GM21619 (cell line): ENCODE measurements around the gene TP63.
A peak's percentile ranks its signal among the peaks of the same experiment; 100 is the strongest.

Experiments used
- ATAC-seq: cut with Tn5 transposase; IDR thresholded peaks from one replicate; pipeline ENCODE4 v1.9.1; 2021; ENCODE audit not compliant: unreplicated experiment

TP63 gene

DNA sequence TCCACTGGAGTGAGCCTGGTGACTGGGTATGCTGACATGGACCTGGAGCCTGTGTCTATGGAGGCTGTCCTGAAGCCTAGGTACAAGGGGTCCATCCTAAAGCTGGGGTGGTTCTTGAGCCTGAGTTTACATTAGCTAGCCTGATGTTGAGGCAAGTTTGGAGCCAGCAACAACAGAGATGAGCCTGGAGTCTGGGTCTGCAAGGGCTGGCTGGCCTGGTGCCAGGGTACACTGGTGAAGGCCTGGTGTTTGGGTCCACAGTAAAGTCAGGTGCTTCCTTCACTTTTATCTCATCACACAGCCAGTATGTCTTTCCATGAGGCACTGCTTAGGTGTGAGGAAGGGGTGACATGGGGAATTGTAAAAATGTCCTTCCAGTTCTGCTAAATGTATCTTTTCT lies 49.5 kb downstream of the TP63 start:
- ATAC-seq, result no peak

- ATAC-seq, result no peak
Observed at GRCh38 chr3:189683546-189684255, 52.5 kb downstream of the TP63 start.

DNA sequence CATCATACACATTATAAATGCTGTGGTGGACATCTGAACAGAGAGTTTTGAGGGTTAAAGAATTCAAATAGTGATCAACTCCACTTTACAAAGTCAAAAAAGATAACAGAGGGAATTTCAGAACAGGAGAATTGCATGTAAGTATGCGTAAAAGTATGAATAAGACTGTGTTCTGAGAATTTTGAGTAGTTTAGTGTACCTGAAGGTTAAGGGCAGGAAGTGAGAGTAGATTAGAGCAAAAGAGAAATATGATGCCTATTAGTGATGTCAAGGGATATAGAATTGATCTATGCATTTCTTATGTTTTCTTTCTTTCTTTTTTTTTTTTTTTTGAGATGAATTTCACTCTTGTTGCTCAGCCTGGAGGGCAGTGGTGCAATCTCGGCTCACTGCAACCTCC lies 53.1 kb downstream of the TP63 start:
- ATAC-seq, result no peak

DNA sequence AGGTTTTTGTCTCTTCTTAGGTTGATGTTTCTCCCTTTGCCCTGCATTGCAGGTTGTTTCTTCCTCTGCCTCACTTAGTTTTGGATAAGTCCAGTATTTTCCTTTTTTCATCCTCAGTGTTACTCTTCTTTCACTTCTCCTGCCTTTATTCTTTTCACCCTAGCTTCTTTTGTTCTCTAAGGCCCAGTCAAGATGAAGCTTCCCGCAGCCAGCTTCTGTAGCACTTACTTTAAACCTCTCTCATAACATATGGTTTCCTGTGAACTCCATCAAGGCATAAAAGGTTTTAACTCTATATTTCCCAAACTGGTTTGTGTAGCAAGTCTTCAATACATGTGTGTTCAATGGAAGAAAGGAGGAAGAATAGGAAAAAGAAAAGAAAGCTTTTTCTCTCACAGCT lies 54.1 kb downstream of the TP63 start:
- ATAC-seq, result no peak

DNA sequence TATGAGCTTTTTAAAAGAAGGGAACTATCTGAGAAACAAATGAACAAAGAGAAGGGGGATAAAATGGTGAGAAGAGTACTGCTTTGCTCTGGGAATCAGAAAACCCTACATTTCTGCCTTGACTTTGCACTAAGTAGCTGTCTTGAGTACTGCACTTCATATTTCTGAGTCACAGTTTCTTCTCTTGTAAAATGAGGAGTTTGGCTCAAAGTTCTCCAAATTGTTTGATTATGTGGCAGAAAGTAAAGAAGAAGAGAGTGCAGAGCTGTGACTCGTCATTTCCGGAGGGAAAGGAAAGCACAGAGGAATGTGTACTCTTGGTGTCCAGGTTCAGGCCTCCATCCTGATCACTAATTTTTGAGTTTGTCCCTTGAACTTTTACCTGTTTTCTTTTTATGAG lies 54.7 kb downstream of the TP63 start:
- ATAC-seq, result no peak

DNA sequence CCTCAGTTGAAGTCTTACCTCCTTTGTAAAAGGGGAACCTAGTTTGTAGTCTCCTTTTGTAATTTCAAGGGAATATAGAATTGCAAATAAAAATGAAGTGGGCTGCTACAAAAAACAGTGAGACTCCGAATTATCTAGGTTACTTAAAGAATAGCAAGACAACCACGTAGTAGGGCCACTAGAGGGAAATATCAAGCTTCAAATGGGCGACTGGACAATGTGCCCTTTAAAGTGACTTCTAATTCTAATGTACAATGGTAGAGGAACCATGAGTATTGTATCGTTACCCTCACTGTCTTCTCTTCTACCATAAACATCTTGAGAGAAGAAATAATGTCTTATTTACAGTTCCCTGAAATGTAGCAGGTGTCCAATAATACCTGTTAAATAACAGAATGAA lies 56.3 kb downstream of the TP63 start:
- ATAC-seq, result no peak

- no peak for ATAC-seq
Observed at GRCh38 chr3:189688262-189688661, 57.1 kb downstream of the TP63 start.

- ATAC-seq, result no peak
Observed at GRCh38 chr3:189689625-189690024, 58.4 kb downstream of the TP63 start.

DNA sequence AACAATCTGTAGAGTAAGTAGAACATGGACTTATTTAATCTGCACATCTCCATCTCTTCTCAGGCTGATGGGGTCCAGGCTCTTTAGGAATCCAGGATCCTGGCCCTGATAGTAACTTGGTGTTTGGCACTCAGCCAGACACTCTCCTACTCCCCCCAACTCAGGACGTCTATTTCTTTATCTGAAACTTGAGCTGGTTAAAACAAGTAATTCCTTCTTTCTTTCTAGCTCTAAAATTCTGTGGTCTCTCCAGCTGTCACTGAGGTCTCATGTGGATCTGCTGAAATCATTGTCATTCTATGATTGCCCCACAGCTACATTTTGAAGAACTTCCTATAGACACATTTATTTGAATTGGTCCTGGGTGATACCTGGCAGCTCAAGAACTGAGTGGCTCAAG lies 59.0 kb downstream of the TP63 start:
- ATAC-seq, result no peak

DNA sequence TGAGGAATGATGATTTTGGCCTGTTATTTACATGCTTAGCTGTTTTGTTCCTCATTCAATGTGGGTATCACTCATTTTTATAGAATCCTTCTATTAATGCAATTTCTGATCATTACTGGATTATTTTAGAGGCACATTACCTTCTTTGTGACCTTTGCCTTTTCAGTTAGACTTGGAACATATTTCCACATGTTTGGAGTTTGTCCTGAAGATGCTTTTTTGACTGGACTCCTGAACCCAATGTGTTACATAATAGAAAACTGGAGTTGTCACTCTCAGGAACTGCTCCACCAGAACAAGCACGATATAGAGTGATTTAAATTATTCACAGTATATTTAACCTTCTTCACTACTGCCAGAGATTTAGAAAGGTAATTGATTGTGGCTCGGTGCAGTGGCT lies 59.5 kb downstream of the TP63 start:
- no peak for ATAC-seq

GRCh38 chr3:189695400-189695799 lies 64.2 kb downstream of the TP63 start:
- no peak for ATAC-seq

- ATAC-seq, result no peak
Observed at GRCh38 chr3:189698811-189699210, 67.6 kb downstream of the TP63 start.

- no peak for ATAC-seq
Observed at GRCh38 chr3:189699885-189700284, 68.7 kb downstream of the TP63 start.

GRCh38 chr3:189702066-189702646 lies 71.0 kb downstream of the TP63 start:
- no peak for ATAC-seq

DNA sequence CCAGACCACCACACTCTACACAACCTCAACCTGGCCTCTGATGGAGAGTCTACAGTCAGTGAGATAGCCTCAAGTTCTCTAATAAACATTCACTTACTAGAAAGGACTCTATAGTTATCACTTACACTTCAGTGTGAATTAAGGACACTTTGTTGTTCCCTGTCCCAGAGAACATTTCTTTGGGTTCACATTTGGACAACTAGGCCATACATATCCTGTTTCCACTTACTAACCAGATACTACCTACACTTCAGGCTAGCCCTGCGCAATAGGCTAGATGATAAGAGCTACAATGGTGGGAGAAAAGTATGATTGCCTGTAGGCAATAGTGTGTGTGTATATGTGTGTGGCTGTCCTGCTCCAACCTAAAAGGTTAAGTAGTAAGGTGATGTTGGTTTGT lies 72.7 kb downstream of the TP63 start:
- no peak for ATAC-seq

DNA sequence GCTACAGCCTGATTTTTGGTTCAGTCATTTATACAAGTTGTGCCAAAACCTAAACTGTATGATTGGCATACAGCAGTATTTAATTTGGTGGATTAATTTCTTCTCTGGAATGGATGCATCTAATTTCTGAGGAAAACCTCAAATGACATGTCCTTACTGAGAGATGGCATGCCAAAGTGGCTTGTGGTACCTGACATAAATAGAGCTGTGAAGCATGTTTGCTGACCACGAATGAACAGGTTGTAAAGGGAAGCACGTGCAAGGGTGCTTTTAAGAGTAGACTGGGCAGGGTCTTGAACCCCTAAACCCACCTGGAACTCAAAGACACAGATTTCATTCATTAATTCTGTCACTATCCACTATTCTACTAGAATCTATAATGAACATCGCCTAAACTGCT lies 77.2 kb downstream of the TP63 start:
- no peak for ATAC-seq

GRCh38 chr3:189710620-189711402 lies 79.6 kb downstream of the TP63 start:
- peak; percentile 50 for ATAC-seq

- no peak for ATAC-seq
Observed at GRCh38 chr3:189712906-189713483, 81.8 kb downstream of the TP63 start.

- no peak for ATAC-seq
Observed at GRCh38 chr3:189714991-189715961, 84.1 kb downstream of the TP63 start.

GRCh38 chr3:189718215-189718614 lies 87.0 kb downstream of the TP63 start:
- no peak for ATAC-seq
